H9 (cell line): Measurements from ENCODE around the gene MEG3. TPM values are rescaled to one million over a fixed set of nuclear protein-coding genes. Genes with fewer than 3 reads are reported as not detected.

ENCODE experiments used
- DNase-seq: peaks from one replicate; pipeline ENCODE4 v3.0.0-alpha.2; 2017
- H2AFZ ChIP-seq: one replicate; pipeline ENCODE4 v1.6.1; 2013; ENCODE audit warnings: mild to moderate bottlenecking, low read length, control low read depth, moderate library complexity
- H2AK5ac ChIP-seq: 2 replicates; pipeline ENCODE4 v1.6.1; 2013; ENCODE audit warnings: low read length, control low read depth, mixed read lengths; ENCODE audit not compliant: insufficient read length
- H2BK120ac ChIP-seq: one replicate; pipeline ENCODE4 v1.6.1; 2013; ENCODE audit warnings: low read depth, mild to moderate bottlenecking, low read length, control low read depth, inconsistent platforms; ENCODE audit not compliant: poor library complexity, severe bottlenecking
- H2BK12ac ChIP-seq: 2 replicates; pipeline ENCODE4 v1.6.1; 2013; ENCODE audit warnings: low read length, control low read depth, mixed read lengths, low read depth; ENCODE audit not compliant: insufficient read length
- H2BK15ac ChIP-seq: 2 replicates; pipeline ENCODE4 v1.6.1; 2013; ENCODE audit warnings: low read depth, low read length, control low read depth
- H2BK20ac ChIP-seq: one replicate; pipeline ENCODE4 v1.6.1; 2013; ENCODE audit warnings: low read depth, mild to moderate bottlenecking, low read length, control low read depth, inconsistent platforms; ENCODE audit not compliant: poor library complexity, severe bottlenecking
- H2BK5ac ChIP-seq: 2 replicates; pipeline ENCODE4 v1.6.1; 2013; ENCODE audit warnings: low read length, control low read depth, mixed read lengths; ENCODE audit not compliant: insufficient read length
- H3K14ac ChIP-seq: 2 replicates; pipeline ENCODE4 v1.6.1; 2013; ENCODE audit warnings: low read length, control low read depth; ENCODE audit not compliant: insufficient read depth
- H3K18ac ChIP-seq: 2 replicates; pipeline ENCODE4 v1.6.1; 2013; ENCODE audit warnings: low read depth, mild to moderate bottlenecking, mixed read lengths, low read length, control low read depth; ENCODE audit not compliant: insufficient read length
- H3K23ac ChIP-seq: 2 replicates; pipeline ENCODE4 v1.6.1; 2013; ENCODE audit warnings: low read length, control low read depth, mixed read lengths, low read depth; ENCODE audit not compliant: insufficient read length
- H3K23me2 ChIP-seq: 2 replicates; pipeline ENCODE4 v1.6.1; 2013; ENCODE audit warnings: low read depth, mild to moderate bottlenecking, mixed read lengths, low read length, control low read depth; ENCODE audit not compliant: insufficient read length, poor library complexity, severe bottlenecking
- H3K27ac ChIP-seq: 2 replicates; pipeline ENCODE4 v1.5.1; 2013; ENCODE audit warnings: low read length, control low read depth, mixed read lengths, low read depth; ENCODE audit not compliant: insufficient read length
- H3K27me3 ChIP-seq: 2 replicates; pipeline ENCODE4 v1.6.1; 2013; ENCODE audit warnings: low read length, control low read depth, inconsistent platforms; ENCODE audit not compliant: insufficient read depth
- H3K4ac ChIP-seq: 2 replicates; pipeline ENCODE4 v1.6.1; 2013; ENCODE audit warnings: low read depth, mild to moderate bottlenecking, control low read depth, inconsistent platforms, low read length, moderate library complexity
- H3K4me1 ChIP-seq: 2 replicates; pipeline ENCODE4 v1.6.1; 2013; ENCODE audit warnings: low read length, control low read depth, inconsistent platforms; ENCODE audit not compliant: insufficient read depth
- H3K4me2 ChIP-seq: 2 replicates; pipeline ENCODE4 v1.6.1; 2013; ENCODE audit warnings: low read length, control low read depth, mixed read lengths; ENCODE audit not compliant: insufficient read length, insufficient read depth
- H3K56ac ChIP-seq: 2 replicates; pipeline ENCODE4 v1.6.1; 2013; ENCODE audit warnings: low read depth, mild to moderate bottlenecking, mixed read lengths, low read length, control low read depth; ENCODE audit not compliant: insufficient read length
- H3K79me1 ChIP-seq: 2 replicates; pipeline ENCODE4 v1.6.1; 2013; ENCODE audit warnings: low read depth, mild to moderate bottlenecking, moderate library complexity, low read length, control low read depth, inconsistent platforms; ENCODE audit not compliant: insufficient read depth, poor library complexity, severe bottlenecking
- H3K79me2 ChIP-seq: 2 replicates; pipeline ENCODE4 v1.6.1; 2013; ENCODE audit warnings: low read length, control low read depth, inconsistent platforms; ENCODE audit not compliant: insufficient read depth
- H3K9ac ChIP-seq: 2 replicates; pipeline ENCODE4 v1.6.1; 2013; ENCODE audit warnings: low read length, control low read depth, mixed read lengths; ENCODE audit not compliant: insufficient read length; ENCODE audit errors: extremely low read depth
- H3K9me3 ChIP-seq: one replicate; pipeline ENCODE4 v1.6.1; 2013; ENCODE audit warnings: low read depth, low read length, inconsistent platforms; ENCODE audit not compliant: control insufficient read depth
- H3T11ph ChIP-seq: one replicate; pipeline ENCODE4 v1.6.1; 2013; ENCODE audit warnings: mild to moderate bottlenecking, low read length, control low read depth, inconsistent platforms
- H4K20me1 ChIP-seq: one replicate; pipeline ENCODE4 v1.6.1; 2013; ENCODE audit not compliant: control insufficient read depth, insufficient read length, insufficient read depth
- H4K5ac ChIP-seq: 2 replicates; pipeline ENCODE4 v1.6.1; 2013; ENCODE audit warnings: low read depth, mild to moderate bottlenecking, mixed read lengths, low read length, control low read depth; ENCODE audit not compliant: insufficient read length
- H4K8ac ChIP-seq: replicated peaks from 2 replicates; pipeline ENCODE4 v1.6.1; 2013; ENCODE audit warnings: low read length, control low read depth, mixed read lengths, low read depth; ENCODE audit not compliant: insufficient read length
- H4K91ac ChIP-seq: 2 replicates; pipeline ENCODE4 v1.6.1; 2013; ENCODE audit warnings: low read depth, mild to moderate bottlenecking, moderate library complexity, mixed read lengths, low read length, control low read depth; ENCODE audit not compliant: insufficient read length
- H3K27ac Mint-ChIP-seq, 3 experiments: 2 replicates in 2 of 3; 3 replicates in 1 of 3; pipeline ENCODE4 v1.8.0; 2020 to 2021; ENCODE audit warnings: mixed read lengths in 3 of 3, mild to moderate bottlenecking in 1 of 3, moderate library complexity in 1 of 3
- H3K27me3 Mint-ChIP-seq: 2 replicates; pipeline ENCODE4 v1.8.0; 2021; ENCODE audit warnings: low read depth, mild to moderate bottlenecking, moderate library complexity, mixed read lengths
- H3K36me3 Mint-ChIP-seq, 3 experiments: 2 replicates in 2 of 3; 3 replicates in 1 of 3; pipeline ENCODE4 v1.8.0; 2020 to 2021; ENCODE audit warnings: low read depth in 3 of 3, mixed read lengths in 3 of 3; ENCODE audit not compliant: insufficient read depth in 1 of 3
- H3K4me1 Mint-ChIP-seq, 2 experiments: 2 replicates each; pipeline ENCODE4 v1.8.0; 2020; ENCODE audit warnings: mixed read lengths in 2 of 2
- H3K4me3 Mint-ChIP-seq, 2 experiments: 2 replicates in 1 of 2; 3 replicates in 1 of 2; pipeline ENCODE4 v1.8.0; 2020 to 2021; ENCODE audit warnings: mild to moderate bottlenecking in 2 of 2, mixed read lengths in 2 of 2, moderate library complexity in 1 of 2
- H3K9me3 Mint-ChIP-seq, 2 experiments: 2 replicates in 1 of 2; 3 replicates in 1 of 2; pipeline ENCODE4 v1.8.0; 2020; ENCODE audit warnings: mild to moderate bottlenecking in 2 of 2, mixed read lengths in 2 of 2, moderate library complexity in 1 of 2
- WGBS: extraction: QIAGEN DNeasy Blood & Tissue Kit; methylation state at CpG from one replicate; pipeline ENCODE4 v1.1.7; 2013; ENCODE audit warnings: missing lambda C conversion rate, low lambda C conversion rate, mixed read lengths; ENCODE audit not compliant: insufficient read length; ENCODE audit errors: extremely low coverage; 5-methylcytosine and 5-hydroxymethylcytosine counted together
- total RNA-seq: library from RNA; stranded (reverse); gene quantifications from 2 replicates; pipeline ENCODE4 v1.2.1, GENCODE V29; 2021
- TF ChIP-seq, protein P1 (sequence below): fragments of 200-600 bp; sonication (generic); conservative IDR thresholded peaks from 3 replicates; pipeline ENCODE4 v1.8.0; 2021; ENCODE audit warnings: antibody characterized with exemption, mild to moderate bottlenecking

Gene MEG3
- total RNA-seq, 1 experiment from 2014 or later, result 0.52 TPM

DNA sequence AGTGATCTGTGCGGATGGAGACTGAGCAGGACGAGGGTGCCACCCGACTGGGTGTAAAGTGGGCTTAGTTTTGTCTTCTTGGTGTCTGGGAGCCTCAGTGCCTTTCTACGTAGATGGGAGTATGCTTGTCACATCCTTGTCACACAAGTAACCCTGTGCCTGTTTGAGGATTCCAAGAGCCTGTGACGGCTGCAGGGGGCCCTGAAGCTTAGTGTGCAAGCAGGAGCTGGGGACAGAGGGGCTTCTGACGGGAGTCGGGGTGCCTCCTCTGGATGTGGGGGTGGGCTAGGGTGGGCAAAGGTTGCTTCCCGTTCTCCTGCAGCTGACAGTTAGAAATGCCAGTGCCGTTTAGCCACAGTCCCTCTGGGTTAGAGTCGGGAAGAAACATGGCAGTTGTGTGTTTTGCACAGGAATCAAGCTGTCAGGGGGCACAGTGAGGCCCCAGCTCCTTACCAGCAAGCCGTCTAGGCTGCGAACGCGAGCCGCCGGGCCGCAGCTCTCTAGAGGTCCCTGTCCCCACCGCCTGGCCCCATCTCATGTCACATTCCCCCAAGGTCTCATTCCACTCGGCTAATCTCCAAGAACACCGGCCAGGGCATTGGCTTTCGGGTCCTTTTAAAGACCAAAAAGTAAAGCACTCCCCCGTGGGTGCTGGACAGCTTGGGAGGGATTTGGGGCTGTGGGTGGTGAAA is 70.6 kb downstream of the MEG3 start:
- H2AFZ ChIP-seq, result no peak overlapping the region
- no peaks in the 10 kb centered on the region for H3K79me2 ChIP-seq
- Mint-ChIP-seq H3K4me3 (no peak overlapping the region), H3K27me3 (peaks cover 22% of the 10 kb centered on the region), H3K36me3 (no peaks in the 10 kb centered on the region; a peak in 1 of 7 replicates), H3K4me1 (peaks cover 25 to 47% of the 10 kb centered on the region in 2 experiments), H3K27ac (no peak overlapping the region), H3K9me3 (no peaks in the 10 kb centered on the region; a peak in 1 of 5 replicates)
- no peak overlapping the region for H3K56ac ChIP-seq
- H3K23me2 ChIP-seq, result peaks cover 7% of the 10 kb centered on the region
- H3T11ph ChIP-seq, result no peak overlapping the region
- DNase-seq, result peak; percentile 23
- H2BK5ac ChIP-seq, result no peak overlapping the region
- no peak overlapping the region for H4K8ac ChIP-seq
- H3K14ac ChIP-seq, result no peak overlapping the region; the same call in 1 of the 2 replicates
- H3K4ac ChIP-seq, result no peak overlapping the region
- peaks cover 2% of the 10 kb centered on the region; the same call in 1 of the 2 replicates for H3K4me1 ChIP-seq
- H4K20me1 ChIP-seq, result no peaks in the 10 kb centered on the region
- H3K9ac ChIP-seq, result no peak overlapping the region
- no peaks in the 10 kb centered on the region for H3K27me3 ChIP-seq
- TF ChIP-seq, protein P1, sequence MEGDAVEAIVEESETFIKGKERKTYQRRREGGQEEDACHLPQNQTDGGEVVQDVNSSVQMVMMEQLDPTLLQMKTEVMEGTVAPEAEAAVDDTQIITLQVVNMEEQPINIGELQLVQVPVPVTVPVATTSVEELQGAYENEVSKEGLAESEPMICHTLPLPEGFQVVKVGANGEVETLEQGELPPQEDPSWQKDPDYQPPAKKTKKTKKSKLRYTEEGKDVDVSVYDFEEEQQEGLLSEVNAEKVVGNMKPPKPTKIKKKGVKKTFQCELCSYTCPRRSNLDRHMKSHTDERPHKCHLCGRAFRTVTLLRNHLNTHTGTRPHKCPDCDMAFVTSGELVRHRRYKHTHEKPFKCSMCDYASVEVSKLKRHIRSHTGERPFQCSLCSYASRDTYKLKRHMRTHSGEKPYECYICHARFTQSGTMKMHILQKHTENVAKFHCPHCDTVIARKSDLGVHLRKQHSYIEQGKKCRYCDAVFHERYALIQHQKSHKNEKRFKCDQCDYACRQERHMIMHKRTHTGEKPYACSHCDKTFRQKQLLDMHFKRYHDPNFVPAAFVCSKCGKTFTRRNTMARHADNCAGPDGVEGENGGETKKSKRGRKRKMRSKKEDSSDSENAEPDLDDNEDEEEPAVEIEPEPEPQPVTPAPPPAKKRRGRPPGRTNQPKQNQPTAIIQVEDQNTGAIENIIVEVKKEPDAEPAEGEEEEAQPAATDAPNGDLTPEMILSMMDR, result no peak
- no peak overlapping the region for H2BK120ac ChIP-seq
- no peak overlapping the region for H3K23ac ChIP-seq
- H2BK20ac ChIP-seq, result no peak overlapping the region
- no peaks in the 10 kb centered on the region for H3K9me3 ChIP-seq
- no peak overlapping the region for H3K18ac ChIP-seq
- no peak overlapping the region for H2BK12ac ChIP-seq
- no peak overlapping the region for H3K27ac ChIP-seq
- WGBS, result no CpG with 5 or more reads among the region's 22 CpGs
- no peak overlapping the region for H3K4me2 ChIP-seq
- H3K79me1 ChIP-seq, result no peaks in the 10 kb centered on the region
- no peak overlapping the region for H2AK5ac ChIP-seq
- no peak overlapping the region for H4K5ac ChIP-seq
- no peak overlapping the region for H4K91ac ChIP-seq
- H2BK15ac ChIP-seq, result no peak overlapping the region
